Activated B cell treated with CpG ODN at 0.5 μM for 24 hours (primary cell): ENCODE measurements around the gene DSCAML1. TPM values are rescaled to one million over a fixed set of nuclear protein-coding genes. Genes with fewer than 3 reads are reported as not detected.

ENCODE experiments used
- ATAC-seq: fragments of 200-7000 bp; cut with Tn5 transposase; one replicate; pipeline ENCODE4 v1.10.0; 2021; ENCODE audit warnings: low read depth, mild to moderate bottlenecking, moderate library complexity
- CTCF ChIA-PET: fragments of 350-600 bp; sonication (Branson Sonifier 250); formaldehyde crosslinking; loops from one replicate; lab custom pipeline; 2021; ENCODE audit warnings: antibody characterized with exemption; lab: Charles Lee
- POLR2A ChIA-PET: fragments of 350-600 bp; sonication (Branson Sonifier 250); formaldehyde crosslinking; loops from one replicate; lab custom pipeline; 2021; ENCODE audit warnings: antibody characterized with exemption; lab: Charles Lee
- DNase-seq: peaks from one replicate; pipeline ENCODE4 v3.0.0; 2022
- H3K27ac Mint-ChIP-seq: one replicate; pipeline ENCODE4 v1.8.0; 2020; ENCODE audit warnings: mixed read lengths
- H3K27me3 Mint-ChIP-seq: one replicate; pipeline ENCODE4 v1.8.0; 2021; ENCODE audit warnings: mixed read lengths
- H3K36me3 Mint-ChIP-seq: one replicate; pipeline ENCODE4 v1.8.0; 2021; ENCODE audit warnings: low read depth, mixed read lengths
- H3K4me1 Mint-ChIP-seq: one replicate; pipeline ENCODE4 v1.8.0; 2021; ENCODE audit warnings: mixed read lengths
- H3K4me3 Mint-ChIP-seq: one replicate; pipeline ENCODE4 v1.8.0; 2020; ENCODE audit warnings: mild to moderate bottlenecking, mixed read lengths
- H3K9me3 Mint-ChIP-seq: one replicate; pipeline ENCODE4 v1.8.0; 2020; ENCODE audit warnings: mixed read lengths
- CTCF ChIP-seq: fragments of 200-600 bp; IDR thresholded peaks from one replicate; pipeline ENCODE4 v1.8.0; 2022; ENCODE audit warnings: antibody characterized with exemption, mild to moderate bottlenecking
- intact Hi-C: fragments of 100-400 bp; cut with micrococcal nuclease; formaldehyde crosslinking; loops from one replicate; pipeline ENCODE4 v1.15.1; 2024
- total RNA-seq: library from RNA; stranded (reverse); gene quantifications from 2 replicates; pipeline ENCODE4 v1.2.3, GENCODE V29; 2022

Gene DSCAML1
- total RNA-seq, 1 donor from 2014 or later, result 3.6 TPM

DNA sequence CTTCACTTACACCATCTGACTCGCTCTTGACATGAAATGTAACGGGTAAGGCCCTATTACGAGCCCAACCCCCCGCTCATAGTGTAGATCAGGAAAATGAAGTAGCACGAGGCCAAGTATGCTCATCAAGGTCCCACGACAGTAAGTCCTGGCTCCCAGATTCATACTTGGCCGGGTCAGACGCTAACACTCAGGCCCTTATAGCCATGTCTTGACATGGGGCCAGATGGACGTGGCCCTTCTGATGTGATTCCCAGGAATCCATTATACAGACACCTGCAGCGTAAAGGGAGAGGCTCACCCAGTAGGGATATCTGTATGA is 294.3 kb downstream of the DSCAML1 start:
- no peak for TF ChIP-seq CTCF
- ChIA-PET POLR2A (no interaction called here), CTCF (no interaction called here)
- H3K27ac Mint-ChIP-seq, result no peak overlapping the region
- no peak overlapping the region for H3K4me3 Mint-ChIP-seq
- no peaks in the 10 kb centered on the region for H3K36me3 Mint-ChIP-seq
- H3K9me3 Mint-ChIP-seq, result no peaks in the 10 kb centered on the region
- H3K4me1 Mint-ChIP-seq, result no peaks in the 10 kb centered on the region
- intact Hi-C loops, result no loop called here
- DNase-seq (no peak), ATAC-seq (no peak)
- H3K27me3 Mint-ChIP-seq, result peaks cover 4% of the 10 kb centered on the region

DNA sequence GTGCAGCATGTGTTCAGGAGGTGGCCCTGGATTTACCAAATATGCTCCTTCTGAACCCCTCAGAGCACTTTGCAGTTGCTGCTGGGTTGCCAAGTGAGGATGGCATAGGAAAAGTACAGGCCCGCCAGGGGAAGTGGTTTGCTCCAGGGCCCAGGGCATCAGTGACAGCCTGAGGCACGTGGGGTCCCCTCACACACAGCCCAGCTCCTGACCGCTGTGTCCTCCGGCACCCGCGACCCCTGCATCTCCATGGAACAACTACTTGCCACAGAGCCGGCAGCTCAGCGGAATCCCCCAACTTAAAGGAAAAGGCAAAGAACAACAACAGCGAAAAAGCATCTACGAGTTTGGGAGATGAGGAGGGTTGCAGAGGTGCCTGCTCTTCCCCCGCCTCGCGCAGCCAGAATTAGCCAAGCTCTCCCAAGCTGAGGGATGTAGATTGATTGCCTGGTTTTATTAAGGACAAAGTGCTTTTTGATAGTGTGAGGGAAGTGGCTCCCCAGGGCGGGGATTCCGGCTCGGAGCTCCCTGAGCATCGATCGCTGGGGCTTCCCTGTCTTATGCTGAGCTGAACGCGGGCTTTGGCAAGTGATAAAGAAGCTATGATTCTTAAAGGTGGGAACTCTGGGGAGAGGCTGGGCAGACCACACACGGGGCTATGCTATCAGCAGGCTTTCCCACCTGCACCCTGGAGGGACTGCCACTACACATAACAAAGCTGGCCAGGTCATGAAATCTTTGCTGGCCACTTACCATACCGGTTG is 294.8 kb downstream of the DSCAML1 start:
- intact Hi-C loops, result no loop called here
- Mint-ChIP-seq H3K27me3 (peaks cover 4% of the 10 kb centered on the region), H3K27ac (no peak overlapping the region), H3K9me3 (no peaks in the 10 kb centered on the region), H3K36me3 (no peaks in the 10 kb centered on the region), H3K4me3 (no peak overlapping the region), H3K4me1 (no peaks in the 10 kb centered on the region)
- ChIA-PET POLR2A (no interaction called here), CTCF (no interaction called here)
- no peak for TF ChIP-seq CTCF
- ATAC-seq, result no peak
- DNase-seq, result no peak

GRCh38 chr11:117501237-117501898 is 295.6 kb downstream of the DSCAML1 start:
- Mint-ChIP-seq H3K9me3 (no peaks in the 10 kb centered on the region), H3K27ac (no peak overlapping the region)
- POLR2A ChIA-PET, result no interaction called here

GRCh38 chr11:117498791-117499190 is 298.2 kb downstream of the DSCAML1 start:
- no peak for TF ChIP-seq CTCF
- H3K4me3 Mint-ChIP-seq, result no peak overlapping the region
- no peak for DNase-seq
- intact Hi-C loops, result no loop called here
- CTCF ChIA-PET, result no interaction called here
- H3K9me3 Mint-ChIP-seq, result no peaks in the 10 kb centered on the region
- no peak for ATAC-seq
- peaks cover 4% of the 10 kb centered on the region for H3K27me3 Mint-ChIP-seq
- H3K36me3 Mint-ChIP-seq, result no peaks in the 10 kb centered on the region
- POLR2A ChIA-PET, result no interaction called here
- no peaks in the 10 kb centered on the region for H3K4me1 Mint-ChIP-seq
- no peak overlapping the region for H3K27ac Mint-ChIP-seq

More at GRCh38 chr11:117501237-117501898, 295.6 kb downstream of the DSCAML1 start:
- DNase-seq (no peak), ATAC-seq (no peak)
- H3K4me3 Mint-ChIP-seq, result no peak overlapping the region
- H3K4me1 Mint-ChIP-seq, result no peaks in the 10 kb centered on the region
- peaks cover 4% of the 10 kb centered on the region for H3K27me3 Mint-ChIP-seq
- no peaks in the 10 kb centered on the region for H3K36me3 Mint-ChIP-seq
- TF ChIP-seq CTCF, result no peak
- intact Hi-C loops, result no loop called here
- CTCF ChIA-PET, result no interaction called here

DNA sequence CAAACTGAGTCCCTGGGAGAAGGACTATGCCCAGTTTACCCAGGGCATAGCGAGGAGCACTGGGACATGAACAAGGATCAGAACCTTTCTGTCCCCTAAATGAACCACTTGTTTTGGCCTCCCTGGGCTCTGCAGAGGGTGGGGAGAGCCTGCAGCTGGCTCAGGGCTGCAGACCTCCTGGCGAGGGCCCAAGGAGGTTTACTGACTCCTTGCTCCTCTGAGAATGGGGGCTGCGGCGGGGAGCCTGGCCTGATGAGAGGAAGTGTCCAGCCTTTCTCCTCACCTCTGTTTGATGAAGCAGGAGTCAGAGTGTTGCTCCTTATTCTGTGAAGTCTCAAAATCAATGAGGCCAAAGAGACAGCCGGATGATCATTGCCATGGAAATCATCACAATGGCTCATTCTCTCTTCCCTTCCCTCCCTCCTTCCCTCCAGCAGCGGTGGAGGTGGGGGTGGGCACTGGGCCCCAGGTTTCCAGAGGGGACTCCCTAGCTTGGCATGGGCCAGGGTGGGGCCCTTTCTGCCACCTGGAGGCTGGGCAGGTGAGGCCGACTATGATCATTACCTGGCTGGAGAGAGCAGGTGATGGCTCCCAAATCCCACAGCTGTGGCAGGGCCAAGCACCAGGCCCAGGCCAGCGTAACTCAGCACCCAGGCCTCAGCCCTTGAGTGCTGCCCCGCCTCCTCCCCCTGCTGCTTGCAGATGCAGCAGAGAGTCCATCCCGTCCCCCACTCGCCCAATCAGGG is 299.6 kb downstream of the DSCAML1 start:
- no peaks in the 10 kb centered on the region for H3K27me3 Mint-ChIP-seq
- POLR2A ChIA-PET, result no interaction called here
- H3K27ac Mint-ChIP-seq, result no peak overlapping the region
- H3K9me3 Mint-ChIP-seq, result no peaks in the 10 kb centered on the region
- intact Hi-C loops, result no loop called here
- TF ChIP-seq CTCF, result no peak
- no peak for ATAC-seq
- H3K4me3 Mint-ChIP-seq, result no peak overlapping the region
- H3K4me1 Mint-ChIP-seq, result no peaks in the 10 kb centered on the region
- CTCF ChIA-PET, result no interaction called here
- DNase-seq, result no peak
- H3K36me3 Mint-ChIP-seq, result no peaks in the 10 kb centered on the region
